ENCODE data around the gene ATF6.

ATF6 gene

DNA sequence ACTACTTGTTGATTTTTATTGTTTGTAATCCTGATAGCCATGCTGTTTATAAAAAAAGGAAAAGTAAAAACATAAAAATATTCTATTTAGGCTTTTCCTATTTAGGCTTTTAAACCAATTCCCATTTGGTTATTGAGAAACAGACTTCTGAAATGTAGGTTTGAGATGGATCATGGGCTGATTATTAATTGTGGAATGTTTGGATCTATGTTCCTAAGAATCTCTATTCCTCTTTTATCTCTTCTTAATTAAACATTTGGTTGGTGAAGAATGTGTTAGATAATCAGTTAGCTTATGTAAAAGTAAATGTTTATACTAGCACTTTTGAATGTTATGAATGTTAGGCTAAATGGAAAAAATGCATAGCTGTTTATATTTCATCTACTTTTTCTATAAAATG is 97.4 kb downstream of the ATF6 start:
- H3K4me3 ChIP-seq (ENCODE audit: low read depth, low read length) = no peak overlapping the region
- in situ Hi-C loops (cut with HindIII; ENCODE audit: low sequenced_read_pairs) = no loop called here
- TF ChIP-seq, protein P1, sequence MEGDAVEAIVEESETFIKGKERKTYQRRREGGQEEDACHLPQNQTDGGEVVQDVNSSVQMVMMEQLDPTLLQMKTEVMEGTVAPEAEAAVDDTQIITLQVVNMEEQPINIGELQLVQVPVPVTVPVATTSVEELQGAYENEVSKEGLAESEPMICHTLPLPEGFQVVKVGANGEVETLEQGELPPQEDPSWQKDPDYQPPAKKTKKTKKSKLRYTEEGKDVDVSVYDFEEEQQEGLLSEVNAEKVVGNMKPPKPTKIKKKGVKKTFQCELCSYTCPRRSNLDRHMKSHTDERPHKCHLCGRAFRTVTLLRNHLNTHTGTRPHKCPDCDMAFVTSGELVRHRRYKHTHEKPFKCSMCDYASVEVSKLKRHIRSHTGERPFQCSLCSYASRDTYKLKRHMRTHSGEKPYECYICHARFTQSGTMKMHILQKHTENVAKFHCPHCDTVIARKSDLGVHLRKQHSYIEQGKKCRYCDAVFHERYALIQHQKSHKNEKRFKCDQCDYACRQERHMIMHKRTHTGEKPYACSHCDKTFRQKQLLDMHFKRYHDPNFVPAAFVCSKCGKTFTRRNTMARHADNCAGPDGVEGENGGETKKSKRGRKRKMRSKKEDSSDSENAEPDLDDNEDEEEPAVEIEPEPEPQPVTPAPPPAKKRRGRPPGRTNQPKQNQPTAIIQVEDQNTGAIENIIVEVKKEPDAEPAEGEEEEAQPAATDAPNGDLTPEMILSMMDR (IDR thresholded peaks at IDR 0.05; ENCODE audit: low read depth, low read length, missing control alignments) = no peak
- no peak for DNase-seq (ENCODE audit: low read depth)

DNA sequence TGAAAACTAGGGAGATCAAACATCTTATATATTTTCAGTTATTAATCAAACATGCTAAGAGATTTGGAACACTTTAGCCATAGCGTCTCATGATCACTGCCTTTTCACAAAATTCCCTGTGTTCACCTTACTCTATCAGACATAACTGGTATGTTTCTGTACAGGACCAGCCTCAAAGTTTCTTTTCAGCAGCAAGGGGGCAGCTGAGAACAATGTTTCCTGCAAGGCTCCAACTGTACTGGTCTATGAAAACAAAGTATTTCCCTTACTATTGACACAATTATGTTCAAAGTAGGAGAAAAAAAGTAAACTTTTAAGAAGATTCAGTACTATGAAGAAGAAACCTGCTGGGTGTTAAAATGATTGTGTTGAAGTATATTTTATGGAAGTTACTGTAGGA is 98.5 kb downstream of the ATF6 start:
- in situ Hi-C loops (cut with HindIII; ENCODE audit: low sequenced_read_pairs) = no loop called here
- DNase-seq (ENCODE audit: low read depth) = peak; percentile 44

DNA sequence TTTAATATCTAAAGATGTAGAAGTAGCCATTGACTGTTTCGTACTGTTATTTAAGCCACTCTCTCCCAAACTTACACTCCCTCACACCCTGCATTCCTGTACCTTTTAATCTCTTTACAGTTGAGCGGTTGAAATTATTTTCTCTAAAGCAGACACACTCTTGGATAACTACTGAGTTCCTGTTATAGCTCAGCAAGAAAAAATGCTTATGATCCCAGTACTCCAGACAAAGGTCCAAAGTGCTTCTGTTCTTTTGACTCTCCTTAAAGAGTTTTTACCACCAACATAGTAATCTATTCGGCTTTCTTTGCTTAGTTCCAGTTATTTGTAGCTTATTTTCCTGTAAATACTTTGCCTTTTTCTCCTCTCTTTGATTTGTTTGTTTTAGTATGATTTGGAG is 100.1 kb downstream of the ATF6 start:
- in situ Hi-C loops (cut with HindIII; ENCODE audit: low sequenced_read_pairs) = no loop called here
- no peak for DNase-seq (ENCODE audit: low read depth)
- no peak overlapping the region for H3K4me3 ChIP-seq (ENCODE audit: low read depth, low read length)
- TF ChIP-seq, protein P1 (IDR thresholded peaks at IDR 0.05; ENCODE audit: low read depth, low read length, missing control alignments) = no peak

More for the DNA sequence above, 98.5 kb downstream of the ATF6 start:
- TF ChIP-seq, protein P1 (IDR thresholded peaks at IDR 0.05; ENCODE audit: low read depth, low read length, missing control alignments) = peak; percentile 70
- H3K4me3 ChIP-seq (ENCODE audit: low read depth, low read length) = no peak overlapping the region

DNA sequence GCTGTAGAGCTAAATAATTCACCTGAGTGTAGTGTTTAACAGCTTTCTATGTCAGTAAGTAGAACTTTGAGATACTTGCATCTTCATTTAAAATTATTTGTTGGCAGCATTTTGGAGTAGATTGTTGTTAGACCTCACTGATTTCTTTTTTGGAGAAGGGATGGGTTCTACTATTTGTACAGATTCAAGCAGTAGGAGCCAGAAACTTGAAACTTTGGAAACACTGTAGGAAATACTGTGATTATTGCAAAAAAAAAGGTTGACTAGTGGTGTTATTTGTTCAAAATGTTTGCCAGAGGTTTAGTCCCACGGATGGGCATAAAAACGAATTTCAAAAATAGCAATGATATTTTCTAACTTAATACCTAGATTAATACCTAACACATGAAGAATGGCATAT is 102.7 kb downstream of the ATF6 start:
- TF ChIP-seq, protein P1 (IDR thresholded peaks at IDR 0.05; ENCODE audit: low read depth, low read length, missing control alignments) = no peak
- no peak for DNase-seq (ENCODE audit: low read depth)
- H3K4me3 ChIP-seq (ENCODE audit: low read depth, low read length) = no peak overlapping the region
- in situ Hi-C loops (cut with HindIII; ENCODE audit: low sequenced_read_pairs) = no loop called here

DNA sequence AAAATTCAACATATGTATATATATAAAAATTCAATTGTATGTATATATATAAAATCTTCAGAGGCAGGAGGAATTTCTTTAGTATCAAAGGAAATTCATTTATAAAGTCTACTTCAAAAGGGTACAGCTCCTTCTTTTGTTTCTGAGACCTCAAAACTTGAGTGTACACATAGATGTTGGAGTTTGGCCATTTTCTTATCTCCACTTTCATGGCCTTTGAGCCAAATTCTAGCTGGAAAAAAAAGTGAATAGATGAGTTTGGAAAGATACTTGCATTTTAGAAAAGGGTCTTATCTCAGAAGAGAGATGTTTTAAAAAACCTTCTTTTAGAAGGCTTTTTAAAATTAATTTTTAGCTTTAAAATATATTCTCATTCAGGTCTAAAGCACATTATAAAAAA is 103.2 kb downstream of the ATF6 start:
- TF ChIP-seq, protein P1 (IDR thresholded peaks at IDR 0.05; ENCODE audit: low read depth, low read length, missing control alignments) = no peak
- no peak for DNase-seq (ENCODE audit: low read depth)
- in situ Hi-C loops (cut with HindIII; ENCODE audit: low sequenced_read_pairs) = no loop called here
- H3K4me3 ChIP-seq (ENCODE audit: low read depth, low read length) = no peak overlapping the region

DNA sequence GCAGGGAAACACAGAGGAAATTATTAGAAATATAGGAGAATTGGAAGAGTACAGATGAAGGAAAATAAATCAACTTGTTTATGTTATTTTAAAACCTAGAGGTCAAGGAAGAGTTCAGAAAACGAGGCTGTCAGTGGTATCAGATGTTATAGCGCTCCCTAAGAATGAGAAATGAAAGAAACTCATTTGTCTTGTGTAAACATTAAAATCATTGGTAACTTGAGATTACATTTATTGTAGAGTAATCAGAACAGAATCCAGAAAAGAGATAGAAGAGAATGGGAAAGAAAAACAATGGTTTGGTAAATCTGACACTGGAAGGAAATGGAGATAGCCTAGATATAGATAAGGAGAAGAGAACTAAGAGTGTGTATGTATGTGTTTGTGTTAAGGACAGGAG is 106.4 kb downstream of the ATF6 start:
- in situ Hi-C loops (cut with HindIII; ENCODE audit: low sequenced_read_pairs) = no loop called here

More for the DNA sequence above, 106.4 kb downstream of the ATF6 start:
- no peak for DNase-seq (ENCODE audit: low read depth)
- TF ChIP-seq, protein P1 (IDR thresholded peaks at IDR 0.05; ENCODE audit: low read depth, low read length, missing control alignments) = no peak
- no peak overlapping the region for H3K4me3 ChIP-seq (ENCODE audit: low read depth, low read length)
